Measurements from ENCODE around the gene FGF19. TPM values are rescaled to one million over a fixed set of nuclear protein-coding genes. Genes with fewer than 3 reads are reported as not detected.

The FGF19 gene
- polyA plus RNA-seq, 1 donor, result 0.58 TPM

GRCh38 chr11:69667619-69668604, 35.9 kb downstream of the FGF19 start:
- no peak for DNase-seq

GRCh38 chr11:69666752-69667536, 36.9 kb downstream of the FGF19 start:
- no peak for DNase-seq

DNA sequence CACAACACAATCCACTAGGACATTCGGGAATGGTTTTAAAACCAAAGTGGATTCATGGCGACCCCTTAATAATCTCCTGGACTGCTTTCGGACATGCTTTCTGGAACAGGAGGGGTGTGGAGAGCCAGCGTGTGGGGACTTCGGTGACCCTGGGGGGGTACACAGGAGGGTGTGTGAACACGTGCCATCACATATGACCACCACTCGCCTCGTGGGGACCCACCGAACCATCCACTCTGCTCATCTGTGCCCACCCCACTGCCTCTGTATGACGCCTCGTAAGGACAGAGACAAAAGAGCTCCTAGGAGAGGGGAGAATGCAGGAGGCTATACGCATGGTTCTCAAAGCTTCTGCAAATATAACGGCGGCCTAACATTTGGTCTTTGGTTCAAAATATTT, 37.6 kb downstream of the FGF19 start:
- no peak for DNase-seq

- DNase-seq, result no peak
These were observed 38.2 kb downstream of the FGF19 start for GRCh38 chr11:69665669-69666068.

- DNase-seq, result no peak
These were observed 38.9 kb downstream of the FGF19 start for GRCh38 chr11:69664901-69665300.

- no peak for DNase-seq
These were observed 39.6 kb downstream of the FGF19 start for GRCh38 chr11:69664103-69664775.

DNA sequence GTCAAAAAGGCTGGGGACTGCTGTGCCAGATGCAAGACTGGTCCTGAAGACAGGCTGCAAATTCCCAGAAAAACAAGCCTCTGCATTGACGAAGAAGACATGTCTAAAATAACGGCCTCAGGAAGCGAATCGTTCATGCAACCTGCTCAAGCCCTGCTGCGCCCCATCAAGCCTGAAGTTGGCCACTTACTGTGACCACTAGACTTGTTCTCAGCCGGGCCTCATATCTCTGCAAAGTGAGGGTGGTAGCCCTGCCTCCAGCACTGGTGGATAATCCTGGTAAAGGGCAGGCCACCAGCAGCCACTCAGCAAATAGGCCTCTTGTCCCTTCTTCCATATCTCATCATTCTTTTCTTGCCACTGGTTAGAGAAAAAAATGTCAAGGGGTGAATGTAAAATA, 40.5 kb downstream of the FGF19 start:
- DNase-seq, result no peak

DNA sequence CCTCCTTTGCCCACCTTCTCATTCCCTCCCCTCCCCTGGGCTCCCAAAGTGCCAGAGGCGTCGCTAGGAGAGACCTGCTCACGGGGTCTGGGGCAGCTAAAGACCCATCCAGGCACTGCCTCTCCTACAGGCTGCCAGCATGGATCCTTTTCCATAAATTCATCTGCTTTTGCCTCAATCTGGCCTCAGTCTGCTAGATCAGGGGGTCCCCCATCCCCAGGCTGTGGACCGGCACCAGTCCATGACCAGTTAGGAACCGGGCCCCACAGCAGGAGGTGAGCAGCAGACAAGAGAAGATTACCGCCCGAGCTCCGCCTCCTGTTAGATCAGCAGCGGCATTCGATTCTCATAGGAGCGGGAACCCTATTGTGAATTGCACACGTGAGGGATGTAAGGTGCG, 41.0 kb downstream of the FGF19 start:
- DNase-seq, result no peak

GRCh38 chr11:69662021-69662698, 41.7 kb downstream of the FGF19 start:
- no peak for DNase-seq

- no peak for DNase-seq
These were observed 42.5 kb downstream of the FGF19 start for GRCh38 chr11:69661413-69661715.

- DNase-seq, result no peak
These were observed 43.8 kb downstream of the FGF19 start for GRCh38 chr11:69660001-69660500.

DNA sequence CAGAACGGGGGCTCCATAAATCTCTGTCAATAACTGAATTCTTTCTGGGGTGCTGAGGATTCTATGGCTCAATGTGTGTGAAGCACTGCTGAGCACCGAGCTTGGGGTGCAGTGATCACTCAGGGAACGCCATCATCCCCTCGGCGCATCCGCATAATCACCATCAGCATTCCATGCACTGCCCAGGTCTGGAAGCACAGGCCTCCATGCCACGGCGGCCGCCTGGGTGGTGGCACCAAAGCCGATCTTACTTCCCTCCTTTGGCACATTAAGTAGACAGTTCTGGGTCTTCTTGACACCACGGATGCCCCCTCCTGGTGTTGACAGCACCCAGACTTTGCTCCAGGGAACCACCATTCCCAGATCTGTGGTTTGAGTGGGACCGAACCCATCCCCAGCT, 44.2 kb downstream of the FGF19 start:
- no peak for DNase-seq

GRCh38 chr11:69658626-69659450, 45.0 kb downstream of the FGF19 start:
- no peak for DNase-seq

- no peak for DNase-seq
These were observed 45.8 kb downstream of the FGF19 start for GRCh38 chr11:69657911-69658625.

GRCh38 chr11:69657456-69657910, 46.3 kb downstream of the FGF19 start:
- no peak for DNase-seq

DNA sequence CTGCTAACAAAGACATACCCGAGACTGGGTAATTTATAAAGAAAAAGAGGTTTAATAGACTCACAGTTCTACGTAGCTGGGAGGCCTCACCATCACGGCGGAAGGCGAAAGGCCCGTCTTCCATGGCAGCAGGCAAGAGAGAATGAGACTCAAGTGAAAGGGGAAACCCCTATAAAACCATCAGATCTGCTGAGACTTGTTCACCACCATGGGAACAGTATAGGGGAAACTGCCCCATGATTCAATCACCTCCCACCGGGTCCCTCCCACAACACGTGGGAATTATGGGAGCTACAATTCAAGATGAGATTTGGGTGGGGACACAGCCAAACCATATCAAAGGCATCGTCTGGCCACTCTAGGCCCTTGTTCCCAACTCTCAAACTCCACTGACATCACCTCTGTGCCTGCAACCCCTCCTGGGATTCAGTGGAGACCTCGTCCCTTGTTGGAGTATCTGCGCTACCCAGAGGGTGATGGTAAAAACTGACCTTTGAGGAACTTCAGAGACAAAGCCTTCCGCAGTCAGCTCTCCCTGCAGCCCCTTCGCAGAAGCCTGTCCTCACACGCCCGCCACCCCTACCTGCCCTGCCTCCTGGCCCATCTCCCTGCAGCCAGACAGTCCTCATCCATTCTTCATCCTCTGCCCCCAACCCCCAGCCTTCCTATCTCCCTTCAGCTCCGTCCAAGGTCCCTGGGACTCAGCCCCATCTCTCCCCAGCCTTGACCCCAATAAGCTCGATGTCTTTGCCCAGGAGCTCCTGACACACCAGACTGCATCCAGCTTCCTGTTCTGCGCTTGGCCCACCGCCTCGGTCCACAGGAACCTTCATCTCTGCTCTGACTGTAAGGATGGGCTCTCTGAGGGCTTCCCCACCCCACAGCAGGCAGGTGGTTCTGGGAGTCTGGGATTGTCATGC, 47.0 kb downstream of the FGF19 start:
- DNase-seq, result no peak

- no peak for DNase-seq
These were observed 48.1 kb downstream of the FGF19 start for GRCh38 chr11:69655479-69656428.
